ENCODE data around the gene SMCO2. TPM values are rescaled to one million over a fixed set of nuclear protein-coding genes. Genes with fewer than 3 reads are reported as not detected.

Gene SMCO2
- total RNA-seq, 1 experiment from 2014 or later, result 0.20 TPM

GRCh38 chr12:27534060-27534764, 87.7 kb downstream of the SMCO2 start:
- H2BK15ac ChIP-seq (ENCODE audit: low read depth, low read length), result no peak overlapping the region
- H3K56ac ChIP-seq (ENCODE audit: insufficient read length, low read depth, low read length), result no peak overlapping the region
- H3K4me1 Mint-ChIP-seq, result peaks cover 28% of the 10 kb centered on the region in 2 experiments
- H2BK12ac ChIP-seq (ENCODE audit: insufficient read length, low read depth, low read length), result no peak overlapping the region
- peaks cover 8% of the 10 kb centered on the region for H3K79me1 ChIP-seq (ENCODE audit: insufficient read depth, low read depth, low read length, poor library complexity, severe bottlenecking)
- H3K4me3 Mint-ChIP-seq, result no peak overlapping the region
- no peaks in the 10 kb centered on the region for H3K27me3 Mint-ChIP-seq (ENCODE audit: low read depth)
- H4K91ac ChIP-seq (ENCODE audit: insufficient read length, low read depth, low read length), result no peak overlapping the region
- DNase-seq, result no peak
- peaks cover 4% of the 10 kb centered on the region; the same call in 1 of the 2 replicates for H3K4me1 ChIP-seq (ENCODE audit: insufficient read depth, low read length)
- no peaks in the 10 kb centered on the region for H3K27me3 ChIP-seq (ENCODE audit: insufficient read depth, low read length)
- no peak overlapping the region for H4K8ac ChIP-seq (replicated peaks; ENCODE audit: insufficient read length, low read depth, low read length)
- no peak overlapping the region for H2AFZ ChIP-seq (ENCODE audit: low read length)
- no CpG with 5 or more reads among the region's 6 CpGs for WGBS (ENCODE audit: extremely low coverage, insufficient read length, low lambda C conversion rate)
- H3K9me3 Mint-ChIP-seq, result no peaks in the 10 kb centered on the region
- no peak overlapping the region for H3K4ac ChIP-seq (ENCODE audit: low read depth, low read length)
- H2BK20ac ChIP-seq (ENCODE audit: low read depth, low read length, poor library complexity, severe bottlenecking), result no peak overlapping the region
- H3K79me2 ChIP-seq (ENCODE audit: insufficient read depth, low read length), result peaks cover 2% of the 10 kb centered on the region; the same call in 1 of the 2 replicates
- H3K23ac ChIP-seq (ENCODE audit: insufficient read length, low read depth, low read length), result no peak overlapping the region
- no peak overlapping the region for H2BK5ac ChIP-seq (ENCODE audit: insufficient read length, low read length)
- TF ChIP-seq CTCF (conservative IDR thresholded peaks at IDR 0.05), result no peak
- H3K23me2 ChIP-seq (ENCODE audit: insufficient read length, low read depth, low read length, poor library complexity, severe bottlenecking), result no peaks in the 10 kb centered on the region
- no peak overlapping the region for H2BK120ac ChIP-seq (ENCODE audit: low read depth, low read length, poor library complexity, severe bottlenecking)
- no peak overlapping the region for H3K18ac ChIP-seq (ENCODE audit: insufficient read length, low read depth, low read length)
- no peak overlapping the region for H4K5ac ChIP-seq (ENCODE audit: insufficient read length, low read depth, low read length)
- no peaks in the 10 kb centered on the region for H3K9me3 ChIP-seq (ENCODE audit: control insufficient read depth, low read depth, low read length)
- no peak overlapping the region for H3K9ac ChIP-seq (ENCODE audit: extremely low read depth, insufficient read length, low read length)
- H3K27ac Mint-ChIP-seq, result no peak overlapping the region
- H3K36me3 Mint-ChIP-seq (ENCODE audit: insufficient read depth in 1 of 3, low read depth in 3 of 3), result peaks cover 0 to 5% (median 2%) of the 10 kb centered on the region in 3 experiments; a peak in 4 of 7 replicates
- no peak overlapping the region for H2AK5ac ChIP-seq (ENCODE audit: insufficient read length, low read length)
- no peaks in the 10 kb centered on the region for H4K20me1 ChIP-seq (ENCODE audit: control insufficient read depth, insufficient read depth, insufficient read length)
- no peak overlapping the region for H3K27ac ChIP-seq (ENCODE audit: insufficient read length, low read depth, low read length)
- H3K4me2 ChIP-seq (ENCODE audit: insufficient read depth, insufficient read length, low read length), result no peak overlapping the region
- H3T11ph ChIP-seq (ENCODE audit: low read length), result no peak overlapping the region
- H3K14ac ChIP-seq (ENCODE audit: insufficient read depth, low read length), result no peak overlapping the region
